Activated CD4-positive, alpha-beta T cell treated with anti-CD3 and anti-CD28 coated beads, Interleukin-2, amount 10 ng/mL, durations not matched to agents 24 days and 14 days (primary cell): ENCODE data around the gene LILRB3. TPM values are rescaled to one million over a fixed set of nuclear protein-coding genes. Genes with fewer than 3 reads are reported as not detected.
"Not testable (repeated sequence)": the region's sequence is repeated elsewhere in the genome, so short reads cannot be mapped to it uniquely, and the experiment has no call there.

Experiments used
- DNase-seq: peaks from one replicate; pipeline ENCODE4 v3.0.0; 2022
- H3K27ac Mint-ChIP-seq: one replicate; pipeline ENCODE4 v1.8.0; 2022; ENCODE audit warnings: mild to moderate bottlenecking, mixed read lengths
- H3K27me3 Mint-ChIP-seq: one replicate; pipeline ENCODE4 v1.8.0; 2022; ENCODE audit warnings: mixed read lengths
- H3K36me3 Mint-ChIP-seq: one replicate; pipeline ENCODE4 v1.8.0; 2022; ENCODE audit warnings: low read depth, mild to moderate bottlenecking, mixed read lengths
- H3K4me1 Mint-ChIP-seq: one replicate; pipeline ENCODE4 v1.8.0; 2021; ENCODE audit warnings: mixed read lengths
- H3K4me3 Mint-ChIP-seq: one replicate; pipeline ENCODE4 v1.8.0; 2022; ENCODE audit warnings: mild to moderate bottlenecking, moderate library complexity, mixed read lengths
- H3K9me3 Mint-ChIP-seq: one replicate; pipeline ENCODE4 v1.8.0; 2021; ENCODE audit warnings: mixed read lengths
- intact Hi-C: fragments of 100-400 bp; cut with micrococcal nuclease; formaldehyde crosslinking; loops from one replicate; pipeline ENCODE4 v1.15.1; 2023
- total RNA-seq: library from RNA; stranded (reverse); gene quantifications from 2 replicates; pipeline ENCODE4 v1.2.3, GENCODE V29; 2022

LILRB3 gene
- total RNA-seq, 1 donor from 2014 or later = 0.26 TPM

DNA sequence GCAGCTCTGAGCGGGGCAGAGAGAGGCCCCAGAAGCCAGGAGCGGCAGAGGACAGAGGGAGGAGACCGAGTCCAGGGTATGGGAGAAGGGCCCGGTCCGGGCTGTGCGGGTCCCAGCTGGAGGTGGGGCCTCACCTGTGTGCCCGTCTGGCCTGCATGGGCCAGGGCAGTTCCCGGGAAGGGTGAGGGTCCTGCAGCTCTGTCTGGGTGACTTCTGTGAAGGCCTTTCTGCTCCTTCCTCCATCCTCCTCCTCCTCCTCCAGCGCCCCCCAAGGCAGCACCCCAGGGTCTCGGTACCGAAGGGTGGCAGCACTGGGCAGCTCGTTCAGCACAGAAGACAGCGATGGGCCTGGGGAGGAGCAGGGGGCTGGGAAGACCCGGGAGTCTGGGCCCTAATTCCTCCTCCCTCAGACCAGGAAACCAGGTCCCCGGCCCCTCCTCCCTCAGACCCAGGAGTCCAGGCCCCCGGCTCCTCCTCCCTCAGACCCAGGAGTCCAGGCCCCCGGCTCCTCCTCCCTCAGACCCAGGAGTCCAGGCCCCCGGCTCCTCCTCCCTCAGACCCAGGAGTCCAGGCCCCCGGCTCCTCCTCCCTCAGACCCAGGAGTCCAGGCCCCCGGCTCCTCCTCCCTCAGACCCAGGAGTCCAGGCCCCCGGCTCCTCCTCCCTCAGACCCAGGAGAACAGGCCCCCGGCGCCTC is 50.9 kb downstream of the LILRB3 start:
- H3K27ac Mint-ChIP-seq, H3K9me3 Mint-ChIP-seq, H3K4me3 Mint-ChIP-seq, H3K4me1 Mint-ChIP-seq, intact Hi-C loops, H3K27me3 Mint-ChIP-seq, DNase-seq: not testable (repeated sequence)
- H3K36me3 Mint-ChIP-seq = peaks cover 11% of the 10 kb centered on the region

- Mint-ChIP-seq H3K27ac (no peak overlapping the region), H3K4me3 (no peak overlapping the region), H3K36me3 (no peaks in the 10 kb centered on the region), H3K27me3 (no peaks in the 10 kb centered on the region), H3K9me3 (no peaks in the 10 kb centered on the region), H3K4me1 (peaks cover 12% of the 10 kb centered on the region)
- no peak for DNase-seq
- intact Hi-C loops = no loop called here
Measured at GRCh38 chr19:54169149-54169740, 53.6 kb downstream of the LILRB3 start.

GRCh38 chr19:54168174-54168917 is 54.5 kb downstream of the LILRB3 start:
- Mint-ChIP-seq H3K9me3 (no peaks in the 10 kb centered on the region), H3K4me3 (peak overlapping the region; percentile 28), H3K4me1 (peaks cover 14% of the 10 kb centered on the region), H3K27ac (no peak overlapping the region), H3K36me3 (no peaks in the 10 kb centered on the region), H3K27me3 (no peaks in the 10 kb centered on the region)
- DNase-seq = peak; percentile 97
- intact Hi-C loops = loop anchor here (1.0 kb wide), 2 partner anchors 63 to 98 kb away; no protein-coding TSS in a partner anchor

Other genes with a start within 250 kb of the LILRB3 start
- not detected in 2 replicates for gene CACNG6, start 231.4 kb downstream of the LILRB3 start, total RNA-seq
- not detected in 2 replicates for gene VSTM1, start 159.1 kb downstream of the LILRB3 start, total RNA-seq
- gene TARM1, start 141.6 kb downstream of the LILRB3 start, total RNA-seq = not detected in 2 replicates
- 0.17 and 0.26 TPM in 2 replicates for gene OSCAR, start 122.2 kb downstream of the LILRB3 start, total RNA-seq
- 105 and 131 TPM in 2 replicates for gene NDUFA3, start 120.2 kb downstream of the LILRB3 start, total RNA-seq
- gene TFPT, start 107.3 kb downstream of the LILRB3 start, total RNA-seq = 31.0 and 33.7 TPM in 2 replicates
- gene PRPF31, start 107.3 kb downstream of the LILRB3 start, total RNA-seq = 110 and 115 TPM in 2 replicates
- 64.5 and 73.4 TPM in 2 replicates for gene CNOT3, start 85.2 kb downstream of the LILRB3 start, total RNA-seq
- gene LENG1, start 63.3 kb downstream of the LILRB3 start, total RNA-seq = 4.6 and 5.7 TPM in 2 replicates
- 0.54 and 1.1 TPM in 2 replicates for gene TMC4, start 49.8 kb downstream of the LILRB3 start, total RNA-seq
- 289 and 291 TPM in 2 replicates for gene MBOAT7, start 33.4 kb downstream of the LILRB3 start, total RNA-seq
- gene TSEN34, start 31.7 kb downstream of the LILRB3 start, total RNA-seq = 17.9 and 18.4 TPM in 2 replicates
- 1,530 and 1,555 TPM in 2 replicates for gene RPS9, start 22.1 kb downstream of the LILRB3 start, total RNA-seq
- 0.09 TPM in 1 of 2 replicates, not detected in the other for gene LILRA6, start 19.8 kb upstream of the LILRB3 start, total RNA-seq
- not detected in 2 replicates for gene LILRB5, start 34.3 kb upstream of the LILRB3 start, total RNA-seq
- not detected in 2 replicates for gene LILRB2, start 58.1 kb upstream of the LILRB3 start, total RNA-seq
- gene LILRA5, start 90.2 kb upstream of the LILRB3 start, total RNA-seq = not detected in 2 replicates
- gene LILRA4, start 116.2 kb upstream of the LILRB3 start, total RNA-seq = not detected in 2 replicates
- 5.9 and 7.7 TPM in 2 replicates for gene LAIR1, start 141.9 kb upstream of the LILRB3 start, total RNA-seq
- 0.21 and 0.78 TPM in 2 replicates for gene TTYH1, start 192.5 kb upstream of the LILRB3 start, total RNA-seq
- 202 and 214 TPM in 2 replicates for gene LENG8, start 226.2 kb upstream of the LILRB3 start, total RNA-seq
- 8.2 and 8.3 TPM in 2 replicates for gene LENG9, start 240.8 kb upstream of the LILRB3 start, total RNA-seq